ENCODE measurements around the gene EVX2.

Gene EVX2

GRCh38 chr2:176027806-176028205 lies 56.0 kb downstream of the EVX2 start:
- TF ChIP-seq CTCF (conservative IDR thresholded peaks at IDR 0.05; ENCODE audit: low read depth, low read length): no peak

More at GRCh38 chr2:176027806-176028205, 56.0 kb downstream of the EVX2 start:
- H3K4me3 ChIP-seq (ENCODE audit: low read depth, low read length): no peak overlapping the region
- no peak for DNase-seq (ENCODE audit: low read depth)
